Ascending aorta (tissue), 2 donors: ENCODE measurements around the gene SUPT4H1. TPM values are rescaled to one million over a fixed set of nuclear protein-coding genes. Genes with fewer than 3 reads are reported as not detected.

Experiments
- DNase-seq, 2 donors: peaks; one replicate each; pipeline ENCODE4 v3.0.0-alpha.2; 2019; ENCODE audit warnings: low spot score in 2 of 2
- H3K27ac ChIP-seq, 2 donors: fragments of 200-600 bp; sonication (generic); one replicate each; pipeline ENCODE4 v1.5.1; 2016 to 2017; ENCODE audit warnings: mild to moderate bottlenecking in 1 of 2
- H3K27me3 ChIP-seq: fragments of 200-600 bp; sonication (generic); one replicate; pipeline ENCODE4 v1.5.1; 2017
- H3K36me3 ChIP-seq, 2 donors: fragments of 200-600 bp; sonication (generic); one replicate each; pipeline ENCODE4 v1.5.1; 2016
- H3K4me1 ChIP-seq, 2 donors: fragments of 200-600 bp; sonication (generic); one replicate each; pipeline ENCODE4 v1.5.1; 2016 to 2017; ENCODE audit warnings: mild to moderate bottlenecking in 1 of 2
- H3K4me3 ChIP-seq, 2 donors: fragments of 200-600 bp; sonication (generic); one replicate each; pipeline ENCODE4 v1.5.1; 2016 to 2017; ENCODE audit warnings: mild to moderate bottlenecking in 1 of 2
- H3K9me3 ChIP-seq, 2 donors: fragments of 200-600 bp; sonication (generic); one replicate each; pipeline ENCODE4 v1.5.1; 2016
- intact Hi-C: fragments of 100-400 bp; cut with DNase I; formaldehyde crosslinking; loops from one replicate; pipeline ENCODE4 v1.15.1; 2023
- total RNA-seq: library from RNA; depleted of rRNA; stranded (reverse); fragments of >200 nt; gene quantifications from one replicate; pipeline ENCODE4 v1.1.0, GENCODE V29; 2016
- TF ChIP-seq, protein P1 (sequence below), 3 experiments: fragments of 200-600 bp in 2 of 3; fragments of 450-650 bp in 1 of 3; sonication (generic) in 2 of 3; IDR thresholded peaks; one replicate each; pipeline ENCODE4 v1.5.1; 2016 to 2019; ENCODE audit warnings: antibody characterized with exemption in 3 of 3, mild to moderate bottlenecking in 1 of 3, moderate library complexity in 1 of 3

The SUPT4H1 gene
- total RNA-seq, 1 donor from 2014 or later: 18.0 TPM

- Histone ChIP-seq H3K4me3 (no peak overlapping the region), H3K27me3 (no peaks in the 10 kb centered on the region), H3K4me1 (peaks cover 0 to 3% of the 10 kb centered on the region in 2 donors), H3K27ac (peak overlapping the region in 1 of 2 donors; percentile 77), H3K36me3 (no peaks in the 10 kb centered on the region), H3K9me3 (no peaks in the 10 kb centered on the region)
- TF ChIP-seq, protein P1, sequence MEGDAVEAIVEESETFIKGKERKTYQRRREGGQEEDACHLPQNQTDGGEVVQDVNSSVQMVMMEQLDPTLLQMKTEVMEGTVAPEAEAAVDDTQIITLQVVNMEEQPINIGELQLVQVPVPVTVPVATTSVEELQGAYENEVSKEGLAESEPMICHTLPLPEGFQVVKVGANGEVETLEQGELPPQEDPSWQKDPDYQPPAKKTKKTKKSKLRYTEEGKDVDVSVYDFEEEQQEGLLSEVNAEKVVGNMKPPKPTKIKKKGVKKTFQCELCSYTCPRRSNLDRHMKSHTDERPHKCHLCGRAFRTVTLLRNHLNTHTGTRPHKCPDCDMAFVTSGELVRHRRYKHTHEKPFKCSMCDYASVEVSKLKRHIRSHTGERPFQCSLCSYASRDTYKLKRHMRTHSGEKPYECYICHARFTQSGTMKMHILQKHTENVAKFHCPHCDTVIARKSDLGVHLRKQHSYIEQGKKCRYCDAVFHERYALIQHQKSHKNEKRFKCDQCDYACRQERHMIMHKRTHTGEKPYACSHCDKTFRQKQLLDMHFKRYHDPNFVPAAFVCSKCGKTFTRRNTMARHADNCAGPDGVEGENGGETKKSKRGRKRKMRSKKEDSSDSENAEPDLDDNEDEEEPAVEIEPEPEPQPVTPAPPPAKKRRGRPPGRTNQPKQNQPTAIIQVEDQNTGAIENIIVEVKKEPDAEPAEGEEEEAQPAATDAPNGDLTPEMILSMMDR (IDR thresholded peaks at IDR 0.05): no peak
- no peak for DNase-seq
- intact Hi-C loops: no loop called here
These were observed 16.1 kb downstream of the SUPT4H1 start for GRCh38 chr17:58335779-58336455.

- Histone ChIP-seq H3K27me3 (no peaks in the 10 kb centered on the region), H3K9me3 (no peaks in the 10 kb centered on the region), H3K4me3 (no peak overlapping the region), H3K36me3 (no peaks in the 10 kb centered on the region), H3K27ac (peak overlapping the region in 1 of 2 donors; percentile 77), H3K4me1 (peaks cover 0 to 3% of the 10 kb centered on the region in 2 donors)
- TF ChIP-seq, protein P1 (IDR thresholded peaks at IDR 0.05): no peak
- intact Hi-C loops: no loop called here
- no peak for DNase-seq
These were observed 16.8 kb downstream of the SUPT4H1 start for GRCh38 chr17:58335061-58335731.

DNA sequence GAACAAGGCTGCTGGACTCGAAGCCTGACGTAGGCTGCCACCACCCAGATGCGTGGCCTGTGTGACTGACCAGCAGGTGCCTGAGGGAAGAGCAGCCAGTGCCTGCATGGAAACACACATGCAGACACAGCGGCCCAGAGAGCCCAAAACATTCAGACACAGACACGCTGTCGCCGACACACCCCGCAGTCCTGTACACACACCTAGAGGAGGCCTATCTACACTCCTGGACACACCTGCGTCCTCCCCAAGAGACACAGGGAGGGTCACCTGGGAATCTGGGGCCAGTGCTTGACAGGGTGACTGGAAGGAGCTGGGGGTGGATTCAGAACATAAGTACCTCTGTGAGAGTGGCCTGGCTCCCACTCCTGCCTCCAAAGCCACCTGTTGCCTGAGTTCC is 17.3 kb downstream of the SUPT4H1 start:
- no peak overlapping the region for H3K4me3 ChIP-seq
- no peaks in the 10 kb centered on the region for H3K27me3 ChIP-seq
- no peaks in the 10 kb centered on the region for H3K36me3 ChIP-seq
- no peaks in the 10 kb centered on the region for H3K9me3 ChIP-seq
- peaks cover 0 to 3% of the 10 kb centered on the region in 2 donors for H3K4me1 ChIP-seq
- DNase-seq: no peak
- TF ChIP-seq, protein P1 (IDR thresholded peaks at IDR 0.05): no peak
- H3K27ac ChIP-seq: peak overlapping the region in 1 of 2 donors; percentile 77
- intact Hi-C loops: no loop called here

- H3K27ac ChIP-seq: no peak overlapping the region
- TF ChIP-seq, protein P1 (IDR thresholded peaks at IDR 0.05): no peak
- H3K9me3 ChIP-seq: no peaks in the 10 kb centered on the region
- H3K36me3 ChIP-seq: no peaks in the 10 kb centered on the region
- no peaks in the 10 kb centered on the region for H3K27me3 ChIP-seq
- no peak overlapping the region for H3K4me3 ChIP-seq
- no peak for DNase-seq
- H3K4me1 ChIP-seq: peaks cover 0 to 3% of the 10 kb centered on the region in 2 donors
- intact Hi-C loops: no loop called here
These were observed 17.7 kb downstream of the SUPT4H1 start for GRCh38 chr17:58334256-58334655.

GRCh38 chr17:58333736-58334207 is 18.2 kb downstream of the SUPT4H1 start:
- no peak overlapping the region for H3K27ac ChIP-seq
- DNase-seq: no peak
- TF ChIP-seq, protein P1 (IDR thresholded peaks at IDR 0.05): no peak
- no peaks in the 10 kb centered on the region for H3K27me3 ChIP-seq
- H3K9me3 ChIP-seq: no peaks in the 10 kb centered on the region
- H3K36me3 ChIP-seq: no peaks in the 10 kb centered on the region
- no peak overlapping the region for H3K4me3 ChIP-seq
- peaks cover 0 to 3% of the 10 kb centered on the region in 2 donors for H3K4me1 ChIP-seq
- intact Hi-C loops: no loop called here
